Middle frontal gyrus (tissue), 1 donor: ENCODE results near the gene PLCB1.

ENCODE experiments used
- DNase-seq: peaks from one replicate; pipeline ENCODE4 v3.0.0-alpha.2; 2015; ENCODE audit warnings: low spot score; ENCODE audit errors: extremely low spot score

The PLCB1 gene

GRCh38 chr20:8490076-8490830 lies 358.2 kb downstream of the PLCB1 start:
- no peak for DNase-seq

GRCh38 chr20:8492173-8492572 lies 360.1 kb downstream of the PLCB1 start:
- no peak for DNase-seq

- DNase-seq, result no peak
Observed at GRCh38 chr20:8498571-8498970, 366.5 kb downstream of the PLCB1 start.

GRCh38 chr20:8504030-8504429 lies 372.0 kb downstream of the PLCB1 start:
- DNase-seq, result no peak

GRCh38 chr20:8505476-8506200 lies 373.6 kb downstream of the PLCB1 start:
- no peak for DNase-seq

- DNase-seq, result no peak
Observed at GRCh38 chr20:8507231-8507630, 375.2 kb downstream of the PLCB1 start.

GRCh38 chr20:8509809-8510208 lies 377.7 kb downstream of the PLCB1 start:
- no peak for DNase-seq

- no peak for DNase-seq
Observed at GRCh38 chr20:8510808-8511207, 378.7 kb downstream of the PLCB1 start.

- no peak for DNase-seq
Observed at GRCh38 chr20:8512003-8512402, 379.9 kb downstream of the PLCB1 start.

GRCh38 chr20:8515810-8516435 lies 383.9 kb downstream of the PLCB1 start:
- no peak for DNase-seq

- DNase-seq, result no peak
Observed at GRCh38 chr20:8518878-8519277, 386.8 kb downstream of the PLCB1 start.

GRCh38 chr20:8519887-8520286 lies 387.8 kb downstream of the PLCB1 start:
- DNase-seq, result no peak

GRCh38 chr20:8522168-8522567 lies 390.1 kb downstream of the PLCB1 start:
- DNase-seq, result no peak

GRCh38 chr20:8523684-8524083 lies 391.6 kb downstream of the PLCB1 start:
- no peak for DNase-seq

GRCh38 chr20:8524101-8525016 lies 392.3 kb downstream of the PLCB1 start:
- DNase-seq, result no peak

GRCh38 chr20:8525017-8525343 lies 392.9 kb downstream of the PLCB1 start:
- DNase-seq, result no peak

- DNase-seq, result no peak
Observed at GRCh38 chr20:8526610-8527009, 394.5 kb downstream of the PLCB1 start.

GRCh38 chr20:8527998-8528723 lies 396.1 kb downstream of the PLCB1 start:
- no peak for DNase-seq

GRCh38 chr20:8530022-8530421 lies 398.0 kb downstream of the PLCB1 start:
- no peak for DNase-seq

- no peak for DNase-seq
Observed at GRCh38 chr20:8532169-8532568, 400.1 kb downstream of the PLCB1 start.
